HepG2 (cell line): ENCODE data around the gene BCAN. TPM values are rescaled to one million over a fixed set of nuclear protein-coding genes. Genes with fewer than 3 reads are reported as not detected.

Source experiments
- BCL6 ChIP-seq: IDR thresholded peaks from 2 replicates; pipeline ENCODE4 v1.6.1; 2016; ENCODE audit warnings: missing genetic modification reagents, missing compliant biosample characterization
- CBX1 ChIP-seq: IDR thresholded peaks from one replicate; pipeline ENCODE4 v1.6.1; 2016; ENCODE audit warnings: antibody characterized with exemption, low read depth
- GATAD2A ChIP-seq: IDR thresholded peaks from 2 replicates; pipeline ENCODE4 v1.6.1; 2016
- HNRNPLL ChIP-seq: fragments of 200-400 bp; formaldehyde crosslinking; IDR thresholded peaks from 2 replicates; pipeline ENCODE4 v1.6.1; 2017; ENCODE audit warnings: mild to moderate bottlenecking, low read depth, low read length; ENCODE audit not compliant: poor library complexity, severe bottlenecking
- JARID2 ChIP-seq: sonication (generic); formaldehyde crosslinking; IDR thresholded peaks from 2 replicates; pipeline ENCODE4 v1.8.1; 2023; ENCODE audit warnings: missing genetic modification reagents, inconsistent platforms; ENCODE audit not compliant: insufficient replicate concordance
- KDM5B ChIP-seq: sonication (generic); formaldehyde crosslinking; IDR thresholded peaks from 2 replicates; pipeline ENCODE4 v1.4.0; 2020; ENCODE audit warnings: missing genetic modification reagents, mild to moderate bottlenecking, borderline replicate concordance
- MAX ChIP-seq: IDR thresholded peaks from 2 replicates; pipeline ENCODE4 v1.6.1; 2012; ENCODE audit warnings: inconsistent platforms
- NFATC3 ChIP-seq: sonication (generic); formaldehyde crosslinking; IDR thresholded peaks from 2 replicates; pipeline ENCODE4 v1.5.1; 2020; ENCODE audit warnings: mild to moderate bottlenecking, missing genetic modification reagents
- NR2F1 ChIP-seq, 2 experiments: fragments of 450-650 bp in 1 of 2; formaldehyde crosslinking in 1 of 2; IDR thresholded peaks; 2 replicates each; pipeline versions ENCODE4 v1.5.0 to v1.6.1; 2016 to 2020; ENCODE audit warnings: mild to moderate bottlenecking in 1 of 2, missing compliant biosample characterization in 1 of 2, missing genetic modification reagents in 1 of 2, moderate library complexity in 1 of 2
- PATZ1 ChIP-seq: sonication (generic); formaldehyde crosslinking; IDR thresholded peaks from 2 replicates; pipeline ENCODE4 v1.4.0; 2020; ENCODE audit warnings: missing genetic modification reagents
- PITX1 ChIP-seq: sonication (generic); formaldehyde crosslinking; IDR thresholded peaks from 2 replicates; pipeline ENCODE4 v1.5.1; 2020; ENCODE audit warnings: mild to moderate bottlenecking, missing genetic modification reagents
- SATB2 ChIP-seq: sonication (generic); formaldehyde crosslinking; IDR thresholded peaks from 2 replicates; pipeline ENCODE4 v1.5.0; 2020; ENCODE audit warnings: missing genetic modification reagents
- SPEN ChIP-seq: sonication (generic); formaldehyde crosslinking; IDR thresholded peaks from 2 replicates; pipeline ENCODE4 v1.5.1; 2020; ENCODE audit warnings: low read depth, mild to moderate bottlenecking, missing genetic modification reagents
- TEAD3 ChIP-seq: optimal IDR thresholded peaks from 2 replicates; pipeline ENCODE3; 2016; ENCODE audit warnings: borderline replicate concordance
- THRA ChIP-seq: sonication (generic); formaldehyde crosslinking; IDR thresholded peaks from 2 replicates; pipeline ENCODE4 v1.4.0; 2020; ENCODE audit warnings: missing genetic modification reagents, borderline replicate concordance
- ZMYM2 ChIP-seq: sonication (generic); formaldehyde crosslinking; IDR thresholded peaks from 2 replicates; pipeline ENCODE4 v1.8.0; 2022; ENCODE audit warnings: mild to moderate bottlenecking, missing genetic modification reagents
- ZNF614 ChIP-seq: IDR thresholded peaks from 2 replicates; pipeline ENCODE4 v1.6.1; 2018; ENCODE audit warnings: missing biosample characterization, missing genetic modification reagents, inconsistent platforms, borderline replicate concordance
- ZNF616 ChIP-seq: sonication (generic); formaldehyde crosslinking; IDR thresholded peaks from 2 replicates; pipeline ENCODE4 v1.5.0; 2020; ENCODE audit warnings: low read depth, mild to moderate bottlenecking, missing genetic modification reagents
- ZNF652 ChIP-seq: IDR thresholded peaks from 2 replicates; pipeline ENCODE4 v1.6.1; 2016; ENCODE audit warnings: low read depth, borderline replicate concordance
- ZNF687 ChIP-seq: sonication (generic); formaldehyde crosslinking; IDR thresholded peaks from 2 replicates; pipeline ENCODE4 v1.5.1; 2020; ENCODE audit warnings: mild to moderate bottlenecking, missing genetic modification reagents, moderate library complexity
- ZNF7 ChIP-seq: IDR thresholded peaks from 2 replicates; pipeline ENCODE4 v1.6.1; 2016; ENCODE audit warnings: missing biosample characterization, missing genetic modification reagents
- ZNF740 ChIP-seq: sonication (generic); formaldehyde crosslinking; IDR thresholded peaks from 2 replicates; pipeline ENCODE4 v1.4.0; 2020; ENCODE audit warnings: missing genetic modification reagents
- polyA plus RNA-seq, 8 experiments: library from polyadenylated mRNA; depleted of rRNA in 3 of 8; stranded (reverse) in 7 of 8; unstranded in 1 of 8; fragments of >200 nt; fragmentation: Illumina TruSeq in 4 of 8; extraction: Trizol in 4 of 8; gene quantifications; 2 replicates each; pipeline versions ENCODE4 v1.2.1 to v1.2.3, GENCODE V29; 2011 to 2016; ENCODE audit warnings: low read depth in 4 of 8, missing spikeins in 1 of 8, mixed read lengths in 1 of 8; ENCODE audit not compliant: insufficient read depth in 1 of 8
- total RNA-seq, 5 experiments: library from RNA; depleted of rRNA; stranded (reverse); fragments of >200 nt; fragmentation: Illumina TruSeq; extraction: Trizol; gene quantifications; 2 replicates each; pipeline ENCODE4 v1.2.3, GENCODE V29; 2016; ENCODE audit warnings: low read depth in 1 of 5

BCAN gene
- total and polyA plus RNA-seq, 2 of the 13 experiments (the other 11 are each of a cell fraction or from before 2014, with no cell fraction given): not detected

- TF ChIP-seq ZNF687 (CRISPR knock-in tag) (peak; percentile 58; the same call in 1 of the 2 replicates), TEAD3 (CRISPR knock-in tag) (peak; percentile 6), CBX1 (no peak), GATAD2A (CRISPR knock-in tag) (peak; percentile 56; the same call in 1 of the 2 replicates), ZNF614 (no peak), SPEN (CRISPR knock-in tag) (no peak), KDM5B (CRISPR knock-in tag) (peak; percentile 36; the same call in 1 of the 2 replicates), NR2F1 (CRISPR knock-in tag; IDR thresholded peaks at IDR 0.05) (peak in 1 of 2 experiments; percentile 60; a peak in 2 of 4 replicates), THRA (no peak), ZNF7 (CRISPR knock-in tag) (no peak), PITX1 (0 out of 2 replicates have a peak, but pooled peaks have one; percentile 28), MAX (0 out of 2 replicates have a peak, but pooled peaks have one; percentile 12), NFATC3 (CRISPR knock-in tag) (no peak), SATB2 (CRISPR knock-in tag) (no peak), HNRNPLL (peak; percentile 42), ZNF652 (peak; percentile 92), PATZ1 (peak; percentile 98), ZNF740 (no peak), BCL6 (CRISPR knock-in tag) (no peak), ZNF616 (CRISPR knock-in tag) (no peak), JARID2 (CRISPR knock-in tag) (peak; percentile 43), ZMYM2 (CRISPR knock-in tag) (peak; percentile 65; the same call in 1 of the 2 replicates)
These were observed 64.2 kb downstream of the BCAN start (continued) for GRCh38 chr1:156705918-156706656.
